ENCODE measurements around the gene RSF1.
"Not testable (repeated sequence)": the region's sequence is repeated elsewhere in the genome, so short reads cannot be mapped to it uniquely, and the experiment has no call there.

Gene RSF1

GRCh38 chr11:77820565-77821348 lies at the start of gene RSF1, which contains the start of gene AAMDC:
TSS of gene RSF1 (minus strand) at chr11:77820722. CDS start at chr11:77820714, 8 bp downstream.
TSS of gene AAMDC (plus strand) at chr11:77821144. CDS start at chr11:77842497, 21,353 bp downstream.
- DNase-seq (ENCODE audit: low spot score) = peak; percentile 95

- no peak for DNase-seq (ENCODE audit: low spot score)
These were observed 48.2 kb upstream of the RSF1 start for GRCh38 chr11:77868744-77869143.

- no peak for DNase-seq (ENCODE audit: low spot score)
These were observed 45.8 kb upstream of the RSF1 start for GRCh38 chr11:77866336-77866735.

- no peak for DNase-seq (ENCODE audit: low spot score)
These were observed 45.3 kb upstream of the RSF1 start for GRCh38 chr11:77865805-77866204.

- DNase-seq (ENCODE audit: low spot score) = not testable (repeated sequence)
These were observed 40.9 kb upstream of the RSF1 start for GRCh38 chr11:77861444-77861843.

GRCh38 chr11:77857906-77858457 lies 37.5 kb upstream of the RSF1 start:
- DNase-seq (ENCODE audit: low spot score) = not testable (repeated sequence)

GRCh38 chr11:77854838-77855237 lies 34.3 kb upstream of the RSF1 start:
- no peak for DNase-seq (ENCODE audit: low spot score)

GRCh38 chr11:77851503-77851902 lies 31.0 kb upstream of the RSF1 start:
- DNase-seq (ENCODE audit: low spot score) = no peak

GRCh38 chr11:77843700-77844099 lies 23.2 kb upstream of the RSF1 start:
- not testable (repeated sequence) for DNase-seq (ENCODE audit: low spot score)

GRCh38 chr11:77842441-77843121 lies 22.1 kb upstream of the RSF1 start:
- peak; percentile 28 for DNase-seq (ENCODE audit: low spot score)

GRCh38 chr11:77833302-77833701 lies 12.8 kb upstream of the RSF1 start:
- DNase-seq (ENCODE audit: low spot score) = no peak

GRCh38 chr11:77828926-77829325 lies 8.4 kb upstream of the RSF1 start:
- DNase-seq (ENCODE audit: low spot score) = no peak

GRCh38 chr11:77823775-77824174 lies 3.3 kb upstream of the RSF1 start:
- DNase-seq (ENCODE audit: low spot score) = no peak

GRCh38 chr11:77822126-77822525 lies 1.6 kb upstream of the RSF1 start:
- DNase-seq (ENCODE audit: low spot score) = not testable (repeated sequence)

GRCh38 chr11:77821349-77821851 lies 878 bp upstream of the RSF1 start:
- DNase-seq (ENCODE audit: low spot score) = no peak

GRCh38 chr11:77819921-77820564 lies 479 bp downstream of the RSF1 start:
- DNase-seq (ENCODE audit: low spot score) = no peak

GRCh38 chr11:77819411-77819920 lies 1.1 kb downstream of the RSF1 start:
- DNase-seq (ENCODE audit: low spot score) = peak; percentile 77

- no peak for DNase-seq (ENCODE audit: low spot score)
These were observed 5.1 kb downstream of the RSF1 start for GRCh38 chr11:77815459-77815858.

GRCh38 chr11:77814848-77815247 lies 5.7 kb downstream of the RSF1 start:
- DNase-seq (ENCODE audit: low spot score) = no peak

GRCh38 chr11:77813256-77813655 lies 7.3 kb downstream of the RSF1 start:
- DNase-seq (ENCODE audit: low spot score) = no peak

GRCh38 chr11:77806993-77807392 lies 13.5 kb downstream of the RSF1 start:
- no peak for DNase-seq (ENCODE audit: low spot score)

- no peak for DNase-seq (ENCODE audit: low spot score)
These were observed 14.1 kb downstream of the RSF1 start for GRCh38 chr11:77806415-77806814.
